SW 1271 (cell line): ENCODE measurements around the gene KCTD16.
A peak's percentile ranks its signal among the peaks of the same experiment; 100 is the strongest.

Experiments used
- DNase-seq, 2 experiments: peaks; one replicate each; lab custom pipeline; 2025; lab: John Stamatoyannopoulos, UW

KCTD16 gene

GRCh38 chr5:144460600-144460999 is 289.9 kb downstream of the KCTD16 start:
- DNase-seq = no peak

GRCh38 chr5:144462577-144462976 is 291.9 kb downstream of the KCTD16 start:
- no peak for DNase-seq

GRCh38 chr5:144463481-144464223 is 293.0 kb downstream of the KCTD16 start:
- no peak for DNase-seq

GRCh38 chr5:144464306-144464705 is 293.6 kb downstream of the KCTD16 start:
- no peak for DNase-seq

GRCh38 chr5:144465441-144465840 is 294.8 kb downstream of the KCTD16 start:
- DNase-seq = no peak

GRCh38 chr5:144467792-144468191 is 297.1 kb downstream of the KCTD16 start:
- peak in 1 of 2 experiments; percentile 25 for DNase-seq

- no peak for DNase-seq
Observed at GRCh38 chr5:144468571-144468970, 297.9 kb downstream of the KCTD16 start.

- DNase-seq = no peak
Observed at GRCh38 chr5:144469106-144469505, 298.4 kb downstream of the KCTD16 start.

- no peak for DNase-seq
Observed at GRCh38 chr5:144472221-144472620, 301.5 kb downstream of the KCTD16 start.

GRCh38 chr5:144473650-144474049 is 303.0 kb downstream of the KCTD16 start:
- DNase-seq = no peak

- DNase-seq = no peak
Observed at GRCh38 chr5:144478565-144478964, 307.9 kb downstream of the KCTD16 start.

GRCh38 chr5:144481861-144482260 is 311.2 kb downstream of the KCTD16 start:
- DNase-seq = no peak

- DNase-seq = no peak
Observed at GRCh38 chr5:144484124-144484897, 313.6 kb downstream of the KCTD16 start.

- no peak for DNase-seq
Observed at GRCh38 chr5:144485540-144485939, 314.9 kb downstream of the KCTD16 start.

GRCh38 chr5:144487207-144487606 is 316.5 kb downstream of the KCTD16 start:
- no peak for DNase-seq

- no peak for DNase-seq
Observed at GRCh38 chr5:144487761-144488160, 317.1 kb downstream of the KCTD16 start.

- DNase-seq = no peak
Observed at GRCh38 chr5:144503123-144503522, 332.4 kb downstream of the KCTD16 start.

GRCh38 chr5:144504929-144505577 is 334.4 kb downstream of the KCTD16 start:
- DNase-seq = no peak

- no peak for DNase-seq
Observed at GRCh38 chr5:144510845-144511579, 340.3 kb downstream of the KCTD16 start.

- DNase-seq = no peak
Observed at GRCh38 chr5:144511580-144512072, 341.0 kb downstream of the KCTD16 start.

- DNase-seq = no peak
Observed at GRCh38 chr5:144522698-144523097, 352.0 kb downstream of the KCTD16 start.

- DNase-seq = no peak
Observed at GRCh38 chr5:144525000-144525399, 354.3 kb downstream of the KCTD16 start.
